ENCODE results near the gene MAP2K3.

Gene MAP2K3

DNA sequence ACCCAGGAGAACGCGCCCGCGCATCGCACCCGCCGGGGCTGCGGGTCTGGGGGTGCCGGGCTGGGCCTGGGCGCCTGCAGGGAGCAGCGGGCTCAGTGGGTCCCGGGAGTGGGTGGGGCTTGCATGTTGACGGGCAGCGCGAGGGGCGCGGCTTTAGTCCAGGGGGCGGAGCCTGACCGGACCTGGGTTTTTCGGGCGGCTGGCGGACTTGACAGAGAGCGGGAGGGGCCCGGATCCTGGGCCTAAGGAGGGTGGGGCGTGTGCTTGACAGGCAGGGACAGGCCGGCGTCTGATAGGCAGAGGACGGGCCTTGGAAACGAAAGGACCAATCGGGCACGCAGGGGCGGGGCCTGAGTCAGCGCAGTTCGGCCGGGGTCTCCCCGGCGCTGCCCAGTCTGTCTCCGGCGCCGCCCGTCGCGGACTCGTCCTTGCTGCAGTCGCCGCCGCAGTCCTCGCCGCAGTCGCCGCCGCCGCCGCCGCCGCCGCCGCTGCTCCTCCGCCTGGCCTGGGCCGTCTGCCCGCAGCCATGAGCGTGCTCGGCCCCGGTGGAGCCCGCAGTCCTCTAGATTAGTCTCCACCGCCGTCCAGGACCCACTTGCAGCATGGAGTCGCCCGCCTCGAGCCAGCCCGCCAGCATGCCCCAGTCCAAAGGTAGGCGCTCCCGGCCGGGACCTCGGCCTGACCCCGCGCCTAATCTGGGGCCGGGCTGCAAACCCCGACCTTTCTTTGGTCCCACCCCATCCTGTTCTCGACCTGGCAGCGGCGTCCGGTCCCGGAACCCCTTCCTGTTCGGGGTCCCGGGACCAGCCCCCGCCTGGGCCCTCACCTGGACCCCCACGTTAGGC is at the start of gene MAP2K3:
MAP2K3 (plus strand) TSS at position 393 of the 845 bp plus-strand sequence; CDS start at position 603, 210 bp downstream.
- Histone ChIP-seq H3K9me3 (ENCODE audit: control insufficient read depth in 2 of 2, low read length in 2 of 2) (no peaks in the 10 kb centered on the region), H3K4me3 (ENCODE audit: low read length in 2 of 2) (peak within 1 kb of the TSS; percentile 87 to 95), H3K9ac (ENCODE audit: low read depth in 1 of 2, low read length in 2 of 2) (peak within 1 kb of the TSS; percentile 90 to 95), H3K27me3 (ENCODE audit: control insufficient read depth in 2 of 2, insufficient read depth in 2 of 2, low read length in 2 of 2) (no peaks in the 10 kb centered on the region), H3K36me3 (ENCODE audit: control insufficient read depth in 2 of 2, insufficient read depth in 2 of 2, low read length in 2 of 2) (no peaks in the 10 kb centered on the region), H3K4me1 (ENCODE audit: control insufficient read depth in 2 of 2, insufficient read depth in 2 of 2, low read length in 2 of 2) (peaks cover 39 to 42% of the 10 kb centered on the region in 2 donors), H3K27ac (ENCODE audit: low read depth in 2 of 2, low read length in 2 of 2) (peak within 1 kb of the TSS; percentile 99 to 100)

GRCh38 chr17:21235921-21236320 is 48.6 kb upstream of the MAP2K3 start:
- H3K27ac ChIP-seq (ENCODE audit: low read depth in 2 of 2, low read length in 2 of 2) = no peak overlapping the region
- H3K9ac ChIP-seq (ENCODE audit: low read depth in 1 of 2, low read length in 2 of 2) = no peak overlapping the region
- H3K36me3 ChIP-seq (ENCODE audit: control insufficient read depth in 2 of 2, insufficient read depth in 2 of 2, low read length in 2 of 2) = no peaks in the 10 kb centered on the region
- no peaks in the 10 kb centered on the region for H3K4me1 ChIP-seq (ENCODE audit: control insufficient read depth in 2 of 2, insufficient read depth in 2 of 2, low read length in 2 of 2)
- no peaks in the 10 kb centered on the region for H3K27me3 ChIP-seq (ENCODE audit: control insufficient read depth in 2 of 2, insufficient read depth in 2 of 2, low read length in 2 of 2)
- H3K4me3 ChIP-seq (ENCODE audit: low read length in 2 of 2) = no peak overlapping the region
- H3K9me3 ChIP-seq (ENCODE audit: control insufficient read depth in 2 of 2, low read length in 2 of 2) = no peaks in the 10 kb centered on the region

- no peaks in the 10 kb centered on the region for H3K4me1 ChIP-seq (ENCODE audit: control insufficient read depth in 2 of 2, insufficient read depth in 2 of 2, low read length in 2 of 2)
- no peak overlapping the region for H3K4me3 ChIP-seq (ENCODE audit: low read length in 2 of 2)
- no peak overlapping the region for H3K9ac ChIP-seq (ENCODE audit: low read depth in 1 of 2, low read length in 2 of 2)
- no peaks in the 10 kb centered on the region for H3K36me3 ChIP-seq (ENCODE audit: control insufficient read depth in 2 of 2, insufficient read depth in 2 of 2, low read length in 2 of 2)
- H3K9me3 ChIP-seq (ENCODE audit: control insufficient read depth in 2 of 2, low read length in 2 of 2) = no peaks in the 10 kb centered on the region
- H3K27me3 ChIP-seq (ENCODE audit: control insufficient read depth in 2 of 2, insufficient read depth in 2 of 2, low read length in 2 of 2) = no peaks in the 10 kb centered on the region
- H3K27ac ChIP-seq (ENCODE audit: low read depth in 2 of 2, low read length in 2 of 2) = no peak overlapping the region
Measured at GRCh38 chr17:21239680-21240368, 44.7 kb upstream of the MAP2K3 start.

GRCh38 chr17:21240369-21241055 is 44.0 kb upstream of the MAP2K3 start:
- Histone ChIP-seq H3K9me3 (ENCODE audit: control insufficient read depth in 2 of 2, low read length in 2 of 2) (no peaks in the 10 kb centered on the region), H3K27ac (ENCODE audit: low read depth in 2 of 2, low read length in 2 of 2) (no peak overlapping the region), H3K36me3 (ENCODE audit: control insufficient read depth in 2 of 2, insufficient read depth in 2 of 2, low read length in 2 of 2) (no peaks in the 10 kb centered on the region), H3K4me1 (ENCODE audit: control insufficient read depth in 2 of 2, insufficient read depth in 2 of 2, low read length in 2 of 2) (no peaks in the 10 kb centered on the region), H3K9ac (ENCODE audit: low read depth in 1 of 2, low read length in 2 of 2) (no peak overlapping the region), H3K4me3 (ENCODE audit: low read length in 2 of 2) (no peak overlapping the region), H3K27me3 (ENCODE audit: control insufficient read depth in 2 of 2, insufficient read depth in 2 of 2, low read length in 2 of 2) (no peaks in the 10 kb centered on the region)

DNA sequence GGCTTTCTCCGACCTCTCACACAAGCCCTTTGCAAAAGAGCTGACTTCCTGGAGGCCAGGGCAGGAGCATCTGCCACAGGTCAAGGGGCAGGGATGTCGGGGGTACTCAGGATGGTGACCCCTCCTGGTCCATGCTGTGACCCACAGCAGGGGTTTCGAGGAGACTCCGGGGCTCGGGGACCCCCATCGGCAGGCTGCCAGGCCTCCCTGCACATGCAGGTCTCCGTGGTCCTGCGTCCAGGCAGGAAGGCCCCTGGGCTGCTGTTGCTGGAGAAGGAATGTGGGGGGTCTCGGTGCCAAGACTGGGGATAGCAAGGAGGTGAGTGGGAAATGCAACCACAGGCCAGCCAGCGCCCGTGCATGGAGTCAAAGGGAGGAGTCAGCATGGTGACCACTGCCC is 42.9 kb upstream of the MAP2K3 start:
- Histone ChIP-seq H3K9ac (ENCODE audit: low read depth in 1 of 2, low read length in 2 of 2) (no peak overlapping the region), H3K27ac (ENCODE audit: low read depth in 2 of 2, low read length in 2 of 2) (no peak overlapping the region), H3K9me3 (ENCODE audit: control insufficient read depth in 2 of 2, low read length in 2 of 2) (no peaks in the 10 kb centered on the region)

GRCh38 chr17:21242026-21242697 is 42.3 kb upstream of the MAP2K3 start:
- no peak overlapping the region for H3K27ac ChIP-seq (ENCODE audit: low read depth in 2 of 2, low read length in 2 of 2)
- no peaks in the 10 kb centered on the region for H3K4me1 ChIP-seq (ENCODE audit: control insufficient read depth in 2 of 2, insufficient read depth in 2 of 2, low read length in 2 of 2)
- H3K4me3 ChIP-seq (ENCODE audit: low read length in 2 of 2) = no peak overlapping the region
- no peak overlapping the region for H3K9ac ChIP-seq (ENCODE audit: low read depth in 1 of 2, low read length in 2 of 2)
- H3K9me3 ChIP-seq (ENCODE audit: control insufficient read depth in 2 of 2, low read length in 2 of 2) = no peaks in the 10 kb centered on the region
- H3K27me3 ChIP-seq (ENCODE audit: control insufficient read depth in 2 of 2, insufficient read depth in 2 of 2, low read length in 2 of 2) = no peaks in the 10 kb centered on the region
- no peaks in the 10 kb centered on the region for H3K36me3 ChIP-seq (ENCODE audit: control insufficient read depth in 2 of 2, insufficient read depth in 2 of 2, low read length in 2 of 2)

More for the DNA sequence above, 42.9 kb upstream of the MAP2K3 start:
- Histone ChIP-seq H3K4me3 (ENCODE audit: low read length in 2 of 2) (no peak overlapping the region), H3K36me3 (ENCODE audit: control insufficient read depth in 2 of 2, insufficient read depth in 2 of 2, low read length in 2 of 2) (no peaks in the 10 kb centered on the region), H3K27me3 (ENCODE audit: control insufficient read depth in 2 of 2, insufficient read depth in 2 of 2, low read length in 2 of 2) (no peaks in the 10 kb centered on the region), H3K4me1 (ENCODE audit: control insufficient read depth in 2 of 2, insufficient read depth in 2 of 2, low read length in 2 of 2) (no peaks in the 10 kb centered on the region)

- Histone ChIP-seq H3K27ac (ENCODE audit: low read depth in 2 of 2, low read length in 2 of 2) (no peak overlapping the region), H3K9ac (ENCODE audit: low read depth in 1 of 2, low read length in 2 of 2) (no peak overlapping the region), H3K27me3 (ENCODE audit: control insufficient read depth in 2 of 2, insufficient read depth in 2 of 2, low read length in 2 of 2) (no peaks in the 10 kb centered on the region), H3K4me3 (ENCODE audit: low read length in 2 of 2) (no peak overlapping the region), H3K9me3 (ENCODE audit: control insufficient read depth in 2 of 2, low read length in 2 of 2) (no peaks in the 10 kb centered on the region), H3K4me1 (ENCODE audit: control insufficient read depth in 2 of 2, insufficient read depth in 2 of 2, low read length in 2 of 2) (no peaks in the 10 kb centered on the region), H3K36me3 (ENCODE audit: control insufficient read depth in 2 of 2, insufficient read depth in 2 of 2, low read length in 2 of 2) (no peaks in the 10 kb centered on the region)
Measured at GRCh38 chr17:21242780-21243515, 41.6 kb upstream of the MAP2K3 start.

DNA sequence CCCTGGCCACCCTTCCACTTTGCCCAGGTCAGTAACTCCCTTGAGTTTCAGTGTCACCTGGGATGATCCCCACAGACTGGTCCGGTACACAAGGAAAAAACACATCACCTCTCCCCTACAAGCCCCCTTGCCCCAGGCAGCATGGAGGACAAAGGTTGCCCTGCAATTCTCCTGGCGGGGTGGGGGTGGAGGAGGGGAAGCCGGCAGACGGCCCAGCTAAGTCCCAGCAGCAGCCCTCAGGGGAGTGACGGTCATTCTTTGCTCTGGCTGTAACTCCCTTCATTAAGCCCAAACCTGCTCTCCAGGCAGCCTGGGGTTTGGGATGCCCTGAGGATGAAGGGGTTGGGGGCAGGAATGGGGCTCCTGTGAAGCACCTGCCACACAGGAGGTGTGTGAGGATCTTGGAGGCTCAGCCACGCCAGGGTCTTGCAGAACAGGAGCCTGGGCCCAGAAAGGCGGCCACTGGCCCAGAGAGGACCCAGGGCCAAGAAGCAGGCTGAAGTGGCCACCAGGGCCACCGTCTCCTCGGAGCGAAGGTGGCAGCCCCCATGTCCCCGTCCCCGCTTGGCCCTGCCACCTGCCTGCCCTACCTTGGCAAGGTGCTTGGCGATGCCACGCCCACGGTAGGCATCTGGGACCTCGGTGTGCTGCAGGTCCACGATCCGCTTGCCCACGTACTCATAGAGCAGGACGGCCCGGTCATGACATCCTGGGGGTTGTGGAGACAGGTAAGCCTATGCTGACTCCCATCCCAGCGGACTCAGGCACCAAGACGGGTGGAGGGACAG is 40.8 kb upstream of the MAP2K3 start:
- H3K4me1 ChIP-seq (ENCODE audit: control insufficient read depth in 2 of 2, insufficient read depth in 2 of 2, low read length in 2 of 2) = no peaks in the 10 kb centered on the region
- H3K9ac ChIP-seq (ENCODE audit: low read depth in 1 of 2, low read length in 2 of 2) = no peak overlapping the region
- no peak overlapping the region for H3K27ac ChIP-seq (ENCODE audit: low read depth in 2 of 2, low read length in 2 of 2)
- H3K36me3 ChIP-seq (ENCODE audit: control insufficient read depth in 2 of 2, insufficient read depth in 2 of 2, low read length in 2 of 2) = no peaks in the 10 kb centered on the region
- no peaks in the 10 kb centered on the region for H3K9me3 ChIP-seq (ENCODE audit: control insufficient read depth in 2 of 2, low read length in 2 of 2)
- H3K27me3 ChIP-seq (ENCODE audit: control insufficient read depth in 2 of 2, insufficient read depth in 2 of 2, low read length in 2 of 2) = no peaks in the 10 kb centered on the region
- H3K4me3 ChIP-seq (ENCODE audit: low read length in 2 of 2) = no peak overlapping the region

- Histone ChIP-seq H3K4me3 (ENCODE audit: low read length in 2 of 2) (no peak overlapping the region), H3K4me1 (ENCODE audit: control insufficient read depth in 2 of 2, insufficient read depth in 2 of 2, low read length in 2 of 2) (no peaks in the 10 kb centered on the region), H3K9ac (ENCODE audit: low read depth in 1 of 2, low read length in 2 of 2) (no peak overlapping the region), H3K36me3 (ENCODE audit: control insufficient read depth in 2 of 2, insufficient read depth in 2 of 2, low read length in 2 of 2) (no peaks in the 10 kb centered on the region), H3K27me3 (ENCODE audit: control insufficient read depth in 2 of 2, insufficient read depth in 2 of 2, low read length in 2 of 2) (no peaks in the 10 kb centered on the region), H3K9me3 (ENCODE audit: control insufficient read depth in 2 of 2, low read length in 2 of 2) (no peaks in the 10 kb centered on the region), H3K27ac (ENCODE audit: low read depth in 2 of 2, low read length in 2 of 2) (no peak overlapping the region)
Measured at GRCh38 chr17:21245639-21246084, 38.8 kb upstream of the MAP2K3 start.
